HTERT RPE-1 (cell line): ENCODE data around the gene WDR82.

ENCODE experiments used
- in situ Hi-C: fragments of 300-500 bp; cut with MboI; formaldehyde crosslinking; loops from 4 replicates; pipeline ENCODE4 v1.14.3; 2020; ENCODE audit warnings: low sequenced_read_pairs

WDR82 gene

GRCh38 chr3:52238761-52239701 lies 39.4 kb downstream of the WDR82 start, which contains the start of gene TWF2:
Gene TWF2 (minus strand): TSS chr3:52239158. CDS start chr3:52239016, 142 bp downstream.
- in situ Hi-C loops: no loop called here

GRCh38 chr3:52238193-52238760 lies 40.2 kb downstream of the WDR82 start:
- in situ Hi-C loops: no loop called here

- in situ Hi-C loops: no loop called here
Measured at GRCh38 chr3:52237657-52238172, 40.7 kb downstream of the WDR82 start.

GRCh38 chr3:52237006-52237656 lies 41.3 kb downstream of the WDR82 start:
- in situ Hi-C loops: no loop called here

- in situ Hi-C loops: no loop called here
Measured at GRCh38 chr3:52236424-52236886, 42.0 kb downstream of the WDR82 start.

GRCh38 chr3:52234516-52235447 lies 43.7 kb downstream of the WDR82 start:
- in situ Hi-C loops: no loop called here

- in situ Hi-C loops: no loop called here
Measured at GRCh38 chr3:52233968-52234367, 44.5 kb downstream of the WDR82 start.

- in situ Hi-C loops: no loop called here
Measured at GRCh38 chr3:52233108-52233591, 45.3 kb downstream of the WDR82 start.

- in situ Hi-C loops: no loop called here
Measured at GRCh38 chr3:52232279-52233107, 46.0 kb downstream of the WDR82 start.

GRCh38 chr3:52231502-52232278 lies 46.8 kb downstream of the WDR82 start:
- in situ Hi-C loops: no loop called here

- in situ Hi-C loops: no loop called here
Measured at GRCh38 chr3:52230889-52231499, 47.5 kb downstream of the WDR82 start.

- in situ Hi-C loops: no loop called here
Measured at GRCh38 chr3:52230461-52230860, 48.0 kb downstream of the WDR82 start.

GRCh38 chr3:52229656-52230055 lies 48.8 kb downstream of the WDR82 start:
- in situ Hi-C loops: no loop called here

GRCh38 chr3:52228751-52229291 lies 49.6 kb downstream of the WDR82 start:
- in situ Hi-C loops: no loop called here

- in situ Hi-C loops: no loop called here
Measured at GRCh38 chr3:52228266-52228665, 50.2 kb downstream of the WDR82 start.

- in situ Hi-C loops: no loop called here
Measured at GRCh38 chr3:52227766-52228165, 50.7 kb downstream of the WDR82 start.

GRCh38 chr3:52227117-52227516 lies 51.3 kb downstream of the WDR82 start:
- in situ Hi-C loops: no loop called here
